ENCODE measurements around the gene LENG1.

The LENG1 gene

DNA sequence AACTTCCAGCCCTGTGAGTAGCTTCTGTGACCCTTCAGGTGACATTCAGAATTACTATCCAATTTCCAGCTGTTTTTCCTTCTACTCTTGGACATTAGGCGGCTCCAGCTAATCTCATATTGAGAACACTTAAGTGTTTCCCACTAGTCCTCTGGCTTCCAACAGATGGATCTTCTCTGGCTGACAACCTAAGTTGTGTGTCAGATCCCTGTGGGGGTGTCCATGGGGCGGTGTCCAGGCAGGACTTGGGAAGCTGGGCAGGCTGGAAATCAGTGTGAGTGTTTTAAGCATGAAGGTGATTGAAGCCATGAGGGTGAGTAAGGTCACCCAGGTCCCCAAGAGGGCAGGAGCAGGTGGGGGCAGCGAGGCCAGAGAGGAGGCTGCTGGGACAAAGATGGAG lies 11.8 kb downstream of the LENG1 start:
- TF ChIP-seq ZFX (IDR thresholded peaks at IDR 0.05; ENCODE audit: borderline replicate concordance), result no peak
- TF ChIP-seq, protein P1, sequence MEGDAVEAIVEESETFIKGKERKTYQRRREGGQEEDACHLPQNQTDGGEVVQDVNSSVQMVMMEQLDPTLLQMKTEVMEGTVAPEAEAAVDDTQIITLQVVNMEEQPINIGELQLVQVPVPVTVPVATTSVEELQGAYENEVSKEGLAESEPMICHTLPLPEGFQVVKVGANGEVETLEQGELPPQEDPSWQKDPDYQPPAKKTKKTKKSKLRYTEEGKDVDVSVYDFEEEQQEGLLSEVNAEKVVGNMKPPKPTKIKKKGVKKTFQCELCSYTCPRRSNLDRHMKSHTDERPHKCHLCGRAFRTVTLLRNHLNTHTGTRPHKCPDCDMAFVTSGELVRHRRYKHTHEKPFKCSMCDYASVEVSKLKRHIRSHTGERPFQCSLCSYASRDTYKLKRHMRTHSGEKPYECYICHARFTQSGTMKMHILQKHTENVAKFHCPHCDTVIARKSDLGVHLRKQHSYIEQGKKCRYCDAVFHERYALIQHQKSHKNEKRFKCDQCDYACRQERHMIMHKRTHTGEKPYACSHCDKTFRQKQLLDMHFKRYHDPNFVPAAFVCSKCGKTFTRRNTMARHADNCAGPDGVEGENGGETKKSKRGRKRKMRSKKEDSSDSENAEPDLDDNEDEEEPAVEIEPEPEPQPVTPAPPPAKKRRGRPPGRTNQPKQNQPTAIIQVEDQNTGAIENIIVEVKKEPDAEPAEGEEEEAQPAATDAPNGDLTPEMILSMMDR (IDR thresholded peaks at IDR 0.05), result no peak
- no peak overlapping the region for H3K27ac ChIP-seq

DNA sequence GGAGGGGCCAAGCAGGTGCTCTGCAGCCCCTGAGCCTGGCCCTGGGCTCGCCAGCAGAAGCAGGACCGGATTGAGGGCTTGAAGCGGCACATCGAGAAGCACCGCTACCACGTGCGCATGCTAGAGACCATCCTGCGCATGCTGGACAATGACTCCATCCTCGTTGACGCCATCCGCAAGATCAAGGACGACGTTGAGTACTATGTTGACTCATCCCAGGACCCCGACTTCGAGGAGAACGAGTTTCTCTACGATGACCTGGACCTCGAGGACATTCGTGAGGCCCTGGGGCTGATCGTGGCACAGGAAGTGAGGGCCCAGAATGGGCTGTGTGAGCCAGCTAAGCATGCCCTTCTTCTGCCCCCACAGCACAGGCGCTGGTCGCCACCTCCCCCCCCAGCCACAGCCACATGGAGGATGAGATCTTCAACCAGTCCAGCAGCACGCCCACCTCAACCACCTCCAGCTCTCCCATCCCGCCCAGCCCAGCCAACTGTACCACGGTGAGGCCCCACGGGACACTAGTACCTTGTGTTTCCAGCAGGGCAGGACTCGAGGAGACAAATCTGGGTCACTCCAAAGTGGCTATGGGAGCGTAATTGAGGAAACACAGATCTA lies 13.9 kb downstream of the LENG1 start:
- no peak overlapping the region for H3K27ac ChIP-seq
- TF ChIP-seq, protein P1 (IDR thresholded peaks at IDR 0.05), result no peak
- no peak for TF ChIP-seq ZFX (IDR thresholded peaks at IDR 0.05; ENCODE audit: borderline replicate concordance)

DNA sequence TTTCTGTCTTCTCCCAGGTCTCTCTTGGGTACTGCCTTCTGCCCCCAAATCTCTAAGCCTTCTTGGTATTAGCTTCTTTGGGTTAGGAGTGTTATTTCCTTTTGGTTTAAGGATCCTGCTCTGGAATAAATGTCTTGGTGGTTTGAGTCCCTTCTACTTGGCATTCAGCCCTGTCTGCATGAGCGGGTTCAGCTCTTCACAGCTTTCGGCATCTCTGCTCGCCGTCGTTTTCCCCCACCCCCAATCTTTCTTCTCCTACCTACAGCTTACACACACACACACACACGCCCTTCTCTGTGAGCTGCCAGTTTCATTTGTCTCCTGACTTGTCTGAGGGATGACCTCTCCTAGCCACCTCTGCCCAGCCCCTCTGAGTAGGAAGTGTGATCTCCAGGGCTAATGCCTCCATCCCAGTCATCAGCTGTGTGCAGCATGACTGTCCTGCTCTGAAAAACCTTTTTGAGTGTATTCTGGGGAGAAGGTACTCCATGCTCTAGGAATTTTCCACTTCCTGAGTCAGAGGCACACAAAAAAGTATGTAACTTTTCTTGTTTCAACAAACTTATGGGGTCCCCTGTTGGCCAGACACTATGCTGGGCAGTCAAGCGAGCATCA lies 17.2 kb downstream of the LENG1 start:
- no peak overlapping the region for H3K27ac ChIP-seq
- no peak for TF ChIP-seq ZFX (IDR thresholded peaks at IDR 0.05; ENCODE audit: borderline replicate concordance)
- TF ChIP-seq, protein P1 (IDR thresholded peaks at IDR 0.05), result no peak

DNA sequence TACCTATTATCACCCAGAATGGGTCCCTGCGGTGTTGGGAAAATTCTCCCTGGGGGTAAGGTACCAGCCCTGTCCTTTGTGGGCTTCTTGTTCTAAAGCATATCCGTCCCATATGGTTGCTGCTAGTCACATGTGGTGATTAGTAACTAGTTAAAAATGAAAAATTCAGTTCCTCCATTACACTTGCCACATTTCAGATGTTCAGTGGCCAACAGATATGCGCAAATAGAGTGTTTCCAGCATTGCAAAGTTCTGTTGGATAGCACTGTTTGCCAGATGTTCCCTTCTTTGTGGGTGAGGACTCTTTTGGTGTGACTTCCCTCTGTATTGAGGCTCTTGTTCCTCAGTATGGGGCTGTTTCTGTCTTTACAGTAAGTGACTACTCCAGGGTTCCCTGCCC lies 18.2 kb downstream of the LENG1 start:
- no peak overlapping the region for H3K27ac ChIP-seq
- TF ChIP-seq, protein P1 (IDR thresholded peaks at IDR 0.05), result no peak
- no peak for TF ChIP-seq ZFX (IDR thresholded peaks at IDR 0.05; ENCODE audit: borderline replicate concordance)

DNA sequence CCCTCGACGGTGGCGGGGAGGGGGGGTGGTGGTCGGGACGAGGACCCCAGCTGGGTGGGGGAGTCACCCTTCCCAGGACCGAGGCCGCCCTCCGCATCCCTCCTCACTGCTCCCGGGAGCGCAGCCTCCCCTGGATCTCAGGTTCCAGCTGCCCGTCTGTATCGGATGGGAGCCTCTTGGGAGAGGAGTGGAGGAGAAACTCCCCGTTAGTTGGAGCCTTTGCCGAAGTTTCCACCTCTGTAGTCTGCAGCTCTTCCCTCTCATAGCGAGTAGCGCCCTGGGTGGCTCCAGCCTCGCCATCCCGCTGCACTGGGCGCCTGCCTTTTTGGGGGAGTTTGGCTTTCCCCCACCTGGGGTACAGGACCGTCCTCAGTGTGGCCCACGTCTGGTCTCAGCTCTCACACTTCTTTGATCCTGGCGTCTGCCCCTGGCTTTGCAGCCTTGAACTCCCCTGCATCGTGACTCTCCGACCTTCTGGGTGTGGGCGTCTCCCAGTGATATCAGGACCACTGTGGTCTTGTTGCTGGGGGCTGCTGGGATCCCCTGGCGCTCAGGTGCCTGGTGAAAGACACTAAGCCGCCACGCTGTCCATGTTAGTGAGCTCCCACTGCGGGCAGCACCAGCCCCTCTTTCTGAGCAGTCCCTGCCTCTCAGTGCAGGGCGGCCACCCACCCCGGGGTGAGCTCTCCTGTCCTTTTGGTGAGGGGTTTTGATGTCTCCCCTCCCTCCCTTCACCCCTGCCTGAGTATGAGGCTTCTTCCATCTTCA lies 20.8 kb downstream of the LENG1 start:
- H3K27ac ChIP-seq, result peak overlapping the region; percentile 83
- TF ChIP-seq ZFX (IDR thresholded peaks at IDR 0.05; ENCODE audit: borderline replicate concordance), result no peak

DNA sequence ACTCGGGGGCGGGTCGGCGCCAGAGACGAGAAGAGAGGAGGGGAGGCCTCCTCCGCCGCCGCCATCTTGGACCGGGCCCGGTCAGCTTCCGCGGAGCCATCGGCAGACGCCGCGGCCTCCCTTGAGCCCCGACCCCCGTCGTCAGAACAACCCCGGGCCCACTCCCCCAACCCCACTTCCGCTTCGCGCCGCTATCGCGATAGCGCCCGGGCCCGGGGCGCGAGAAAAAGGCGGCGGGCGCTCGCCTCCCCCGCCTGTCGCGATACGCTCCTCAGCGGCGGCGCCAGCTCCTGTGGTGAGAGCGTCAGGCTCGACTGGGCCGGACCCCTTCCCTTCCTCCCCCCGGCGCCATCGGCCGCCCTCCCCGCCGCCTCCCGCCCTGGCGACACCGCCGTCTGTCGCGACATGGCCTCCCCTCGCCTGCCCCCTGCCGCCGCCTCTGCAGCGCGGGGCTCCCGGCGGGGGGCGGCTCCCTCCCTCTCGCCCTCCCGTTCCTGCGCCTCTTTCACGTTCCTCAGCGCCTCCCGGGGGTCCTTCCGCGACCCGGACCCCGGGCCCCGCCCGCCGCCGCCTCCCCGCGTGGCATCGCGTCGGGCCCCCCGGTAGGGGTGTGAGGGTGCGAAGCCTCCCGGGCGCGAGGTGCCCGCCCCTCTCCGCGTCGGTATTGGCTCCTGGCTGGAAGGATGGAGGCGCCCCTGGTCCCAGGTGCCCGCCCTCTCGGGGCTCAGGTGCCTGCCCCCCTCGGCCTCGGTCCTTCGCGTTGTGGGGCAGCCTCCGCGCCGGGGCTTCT lies 21.6 kb downstream of the LENG1 start, which contains the start of gene CNOT3:
TSS of gene CNOT3 (plus strand) at position 64 of the 790 bp plus-strand sequence. CDS start 5,217 bp downstream, outside the sequence.
- peak within 1 kb of the TSS; percentile 88 for H3K27ac ChIP-seq
- TF ChIP-seq ZFX (IDR thresholded peaks at IDR 0.05; ENCODE audit: borderline replicate concordance), result no peak
- TF ChIP-seq, protein P1 (IDR thresholded peaks at IDR 0.05), result no peak
